ENCODE results near the gene ATP2A1.
"Not testable (repeated sequence)": the region's sequence is repeated elsewhere in the genome, so short reads cannot be mapped to it uniquely, and the experiment has no call there.

Gene ATP2A1

DNA sequence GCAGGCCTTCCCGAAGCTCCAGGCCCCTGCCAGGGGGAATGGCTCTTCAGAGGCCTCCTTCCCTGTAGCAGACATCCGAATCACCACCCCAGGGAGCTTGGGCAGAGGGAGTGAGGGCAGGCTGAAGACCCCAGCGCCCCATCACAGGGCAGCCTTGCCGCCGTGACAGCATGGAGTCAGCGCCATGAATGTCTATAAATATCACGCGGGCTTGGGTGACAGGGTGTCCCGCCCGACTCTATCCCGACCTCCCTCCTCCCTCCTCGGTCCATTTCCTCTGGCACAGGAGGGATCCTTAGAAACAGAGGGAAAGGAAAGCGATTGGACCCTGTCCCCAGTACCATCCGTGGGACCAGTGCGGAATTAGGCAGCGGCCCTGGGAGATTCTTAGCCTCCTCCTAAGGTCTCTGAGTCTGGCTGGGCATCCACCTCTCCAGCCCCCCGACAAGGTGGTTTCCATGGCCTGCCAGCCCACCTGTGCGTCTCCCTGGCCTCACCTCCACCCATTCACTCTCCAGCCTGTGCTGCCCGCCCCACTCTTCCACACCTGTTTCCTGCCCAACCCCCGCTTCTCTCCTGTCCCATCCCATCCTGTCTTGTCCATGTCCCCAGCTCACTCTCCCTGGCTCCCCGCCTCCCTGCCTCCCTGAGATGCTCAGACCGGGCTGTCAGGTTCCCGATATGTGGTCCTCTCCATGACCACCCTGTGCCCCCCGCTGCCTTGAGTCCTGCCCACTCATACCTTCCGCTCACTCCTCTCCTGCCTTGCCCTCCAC, 5.1 kb downstream of the ATP2A1 start:
- Histone ChIP-seq H3K9me3 (ENCODE audit: control insufficient read depth, insufficient read depth, low read length) (no peaks in the 10 kb centered on the region), H3K9ac (ENCODE audit: low read depth, low read length) (0 out of 2 replicates have a peak overlapping the region, but pooled peaks have one; percentile 31), H3K27me3 (ENCODE audit: control insufficient read depth, insufficient read depth, low read length) (peaks cover 7% of the 10 kb centered on the region), H3K27ac (ENCODE audit: low read depth, low read length) (no peak overlapping the region), H3K4me3 (ENCODE audit: low read depth, low read length) (no peak overlapping the region), H3K36me3 (ENCODE audit: control insufficient read depth, insufficient read depth, low read length) (no peaks in the 10 kb centered on the region), H3K4me1 (ENCODE audit: control insufficient read depth, insufficient read depth, low read length) (peaks cover 17% of the 10 kb centered on the region)

DNA sequence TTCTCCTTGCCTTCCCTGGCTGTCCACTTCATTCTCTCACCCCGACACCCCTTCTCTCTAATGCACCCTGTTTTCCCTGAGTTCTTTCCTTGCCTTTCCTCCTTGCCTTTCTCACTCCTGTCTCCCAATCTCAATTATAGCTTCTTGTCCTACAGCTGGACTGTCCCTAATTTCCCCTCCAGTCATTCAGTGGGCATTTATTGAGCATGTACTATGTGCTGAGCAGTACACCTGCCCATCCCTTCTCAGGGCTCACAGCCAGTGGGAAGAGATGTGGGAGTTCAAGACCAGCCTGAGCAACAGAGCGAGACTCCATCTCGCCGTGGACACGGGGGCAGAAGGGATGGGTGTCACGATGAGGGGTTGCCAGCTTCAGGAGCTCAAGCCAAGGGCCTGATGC, 5.8 kb downstream of the ATP2A1 start:
- Histone ChIP-seq H3K4me1 (ENCODE audit: control insufficient read depth, insufficient read depth, low read length) (peaks cover 17% of the 10 kb centered on the region), H3K9ac (ENCODE audit: low read depth, low read length) (no peak overlapping the region), H3K36me3 (ENCODE audit: control insufficient read depth, insufficient read depth, low read length) (no peaks in the 10 kb centered on the region), H3K27ac (ENCODE audit: low read depth, low read length) (no peak overlapping the region), H3K4me3 (ENCODE audit: low read depth, low read length) (no peak overlapping the region), H3K9me3 (ENCODE audit: control insufficient read depth, insufficient read depth, low read length) (no peaks in the 10 kb centered on the region), H3K27me3 (ENCODE audit: control insufficient read depth, insufficient read depth, low read length) (peaks cover 7% of the 10 kb centered on the region)

DNA sequence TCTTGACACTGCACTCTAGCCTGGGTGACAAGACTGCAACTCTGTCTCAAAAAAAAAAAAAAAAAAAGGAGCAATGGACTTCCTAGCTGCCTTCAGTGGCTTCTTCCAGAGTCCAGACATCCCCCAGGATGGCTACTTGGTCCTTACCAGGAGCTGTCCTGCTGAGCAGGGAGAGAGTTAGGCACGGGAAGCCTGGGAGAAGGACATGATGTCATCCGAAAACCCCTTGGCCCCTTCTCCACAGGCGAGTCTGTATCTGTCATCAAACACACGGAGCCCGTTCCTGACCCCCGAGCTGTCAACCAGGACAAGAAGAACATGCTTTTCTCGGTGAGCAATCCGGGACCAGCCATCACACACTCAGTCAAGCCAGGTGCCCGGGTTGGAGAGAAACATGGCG, 8.7 kb downstream of the ATP2A1 start:
- no peaks in the 10 kb centered on the region for H3K9me3 ChIP-seq (ENCODE audit: control insufficient read depth, insufficient read depth, low read length)
- H3K27ac ChIP-seq (ENCODE audit: low read depth, low read length) = no peak overlapping the region
- no peaks in the 10 kb centered on the region for H3K36me3 ChIP-seq (ENCODE audit: control insufficient read depth, insufficient read depth, low read length)
- peaks cover 12% of the 10 kb centered on the region for H3K4me1 ChIP-seq (ENCODE audit: control insufficient read depth, insufficient read depth, low read length)
- H3K9ac ChIP-seq (ENCODE audit: low read depth, low read length) = no peak overlapping the region
- no peaks in the 10 kb centered on the region for H3K27me3 ChIP-seq (ENCODE audit: control insufficient read depth, insufficient read depth, low read length)
- no peak overlapping the region for H3K4me3 ChIP-seq (ENCODE audit: low read depth, low read length)

DNA sequence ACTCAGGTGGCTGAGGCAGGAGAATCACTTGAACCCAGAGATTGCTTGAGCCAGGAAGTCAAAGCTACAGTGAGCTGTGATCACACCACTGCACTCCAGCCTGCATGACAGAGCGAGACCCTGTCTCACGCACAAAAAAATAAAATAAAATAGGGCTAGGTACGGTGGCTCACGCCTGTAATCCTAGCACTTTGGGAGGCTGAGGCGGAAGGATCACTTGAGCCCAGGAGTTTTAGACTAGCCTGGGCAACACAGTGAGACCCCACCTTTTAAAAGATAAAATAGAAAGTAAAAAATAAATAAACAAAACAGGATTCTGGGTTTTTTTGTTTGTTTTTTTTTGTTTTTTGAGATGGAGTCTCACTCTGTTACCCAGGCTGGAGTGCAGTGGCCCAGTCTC, 12.1 kb downstream of the ATP2A1 start:
- not testable (repeated sequence) for H3K4me1 ChIP-seq (ENCODE audit: control insufficient read depth, insufficient read depth, low read length); H3K27ac ChIP-seq (ENCODE audit: low read depth, low read length); H3K9ac ChIP-seq (ENCODE audit: low read depth, low read length); H3K36me3 ChIP-seq (ENCODE audit: control insufficient read depth, insufficient read depth, low read length); H3K27me3 ChIP-seq (ENCODE audit: control insufficient read depth, insufficient read depth, low read length); H3K4me3 ChIP-seq (ENCODE audit: low read depth, low read length); H3K9me3 ChIP-seq (ENCODE audit: control insufficient read depth, insufficient read depth, low read length)

DNA sequence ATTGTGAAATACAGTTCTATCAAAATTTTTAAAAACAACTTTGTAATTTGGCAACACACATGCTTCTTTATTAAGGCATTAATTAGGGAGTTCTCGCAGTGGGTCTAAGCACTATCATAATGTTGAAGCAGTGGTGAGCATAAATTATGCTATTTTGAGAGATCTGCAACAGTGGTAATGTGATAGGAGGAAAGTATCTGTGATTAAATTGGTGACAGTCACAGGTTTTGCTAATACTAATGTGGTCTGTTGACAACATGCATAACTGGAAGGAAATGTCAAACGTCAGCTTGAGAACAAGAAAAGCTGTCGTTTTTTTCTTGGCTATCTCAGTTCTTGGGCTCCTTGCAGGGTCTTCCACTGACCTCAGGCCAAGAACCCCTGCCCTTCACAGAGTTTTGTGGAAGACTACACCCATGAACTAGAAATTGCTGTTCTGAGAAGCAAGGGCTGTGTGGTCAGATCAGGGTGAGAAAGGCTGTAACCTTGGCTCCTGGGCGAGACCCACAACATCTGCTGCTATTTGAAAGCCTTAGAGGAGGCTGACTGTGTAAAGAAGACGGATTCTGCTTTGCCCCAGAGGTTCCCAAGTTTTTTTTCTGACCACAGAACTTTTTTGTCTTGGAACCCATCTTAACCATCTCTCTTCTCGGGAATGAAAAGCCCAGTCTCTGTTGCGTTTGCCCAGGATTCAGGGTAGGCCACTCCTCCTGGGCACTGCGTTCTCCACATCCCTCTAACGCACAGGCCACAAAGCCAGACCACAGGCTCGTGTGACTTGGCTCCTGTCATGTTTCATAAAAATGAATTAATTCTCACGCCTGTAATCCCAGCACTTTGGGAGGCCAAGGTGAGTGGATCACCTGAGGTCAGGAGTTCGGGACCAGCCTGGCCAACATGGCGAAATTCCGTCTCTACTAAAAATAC, 13.9 kb downstream of the ATP2A1 start:
- no peaks in the 10 kb centered on the region for H3K9me3 ChIP-seq (ENCODE audit: control insufficient read depth, insufficient read depth, low read length)
- no peak overlapping the region for H3K4me3 ChIP-seq (ENCODE audit: low read depth, low read length)
- no peak overlapping the region for H3K9ac ChIP-seq (ENCODE audit: low read depth, low read length)
- no peaks in the 10 kb centered on the region for H3K27me3 ChIP-seq (ENCODE audit: control insufficient read depth, insufficient read depth, low read length)
- no peak overlapping the region for H3K27ac ChIP-seq (ENCODE audit: low read depth, low read length)
- H3K36me3 ChIP-seq (ENCODE audit: control insufficient read depth, insufficient read depth, low read length) = no peaks in the 10 kb centered on the region
- H3K4me1 ChIP-seq (ENCODE audit: control insufficient read depth, insufficient read depth, low read length) = no peaks in the 10 kb centered on the region

DNA sequence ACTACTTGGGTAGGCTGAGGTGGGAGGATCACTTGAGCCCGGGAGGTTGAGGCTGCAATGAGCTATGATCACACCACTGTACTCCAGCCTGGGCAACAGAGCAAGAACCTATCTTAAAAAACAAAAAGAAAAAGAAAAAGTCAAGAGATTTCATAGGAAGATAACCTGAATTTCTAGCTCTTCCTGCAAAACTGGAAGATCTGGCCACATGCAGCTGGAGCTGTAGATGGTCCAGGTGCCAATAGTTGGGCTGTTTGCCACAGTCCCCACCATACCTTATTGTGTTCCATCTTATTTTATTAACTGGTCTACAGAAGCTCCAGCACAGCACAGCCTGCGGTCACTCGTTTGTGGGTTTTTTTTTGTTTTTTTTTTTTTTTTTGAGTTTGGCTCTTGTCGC, 15.0 kb downstream of the ATP2A1 start:
- Histone ChIP-seq H3K9me3 (ENCODE audit: control insufficient read depth, insufficient read depth, low read length) (no peaks in the 10 kb centered on the region), H3K27ac (ENCODE audit: low read depth, low read length) (no peak overlapping the region), H3K4me3 (ENCODE audit: low read depth, low read length) (no peak overlapping the region), H3K4me1 (ENCODE audit: control insufficient read depth, insufficient read depth, low read length) (no peaks in the 10 kb centered on the region), H3K27me3 (ENCODE audit: control insufficient read depth, insufficient read depth, low read length) (no peaks in the 10 kb centered on the region), H3K36me3 (ENCODE audit: control insufficient read depth, insufficient read depth, low read length) (no peaks in the 10 kb centered on the region), H3K9ac (ENCODE audit: low read depth, low read length) (no peak overlapping the region)

DNA sequence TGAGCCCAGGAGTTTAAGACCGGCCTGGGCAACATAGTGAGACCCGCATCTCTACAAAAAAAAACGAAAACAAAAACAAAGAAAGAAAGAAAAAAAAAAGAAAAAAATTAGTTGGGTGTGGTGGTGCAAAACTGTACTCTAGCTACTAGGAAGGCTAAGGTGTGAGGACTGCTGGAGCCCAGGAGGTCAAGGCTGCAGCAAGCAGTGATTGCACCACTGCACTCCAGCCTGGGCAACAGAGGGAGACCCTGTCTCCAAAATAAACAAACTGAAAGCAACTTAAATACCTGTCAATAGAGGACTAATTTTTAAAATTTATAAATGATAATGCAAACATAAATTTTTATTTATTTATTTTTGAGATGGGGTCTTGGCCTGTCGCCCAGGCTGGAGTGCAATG, 17.3 kb downstream of the ATP2A1 start:
- Histone ChIP-seq H3K9ac (ENCODE audit: low read depth, low read length) (no peak overlapping the region), H3K4me1 (ENCODE audit: control insufficient read depth, insufficient read depth, low read length) (no peaks in the 10 kb centered on the region), H3K27me3 (ENCODE audit: control insufficient read depth, insufficient read depth, low read length) (no peaks in the 10 kb centered on the region), H3K36me3 (ENCODE audit: control insufficient read depth, insufficient read depth, low read length) (no peaks in the 10 kb centered on the region), H3K9me3 (ENCODE audit: control insufficient read depth, insufficient read depth, low read length) (no peaks in the 10 kb centered on the region), H3K27ac (ENCODE audit: low read depth, low read length) (no peak overlapping the region), H3K4me3 (ENCODE audit: low read depth, low read length) (no peak overlapping the region)

DNA sequence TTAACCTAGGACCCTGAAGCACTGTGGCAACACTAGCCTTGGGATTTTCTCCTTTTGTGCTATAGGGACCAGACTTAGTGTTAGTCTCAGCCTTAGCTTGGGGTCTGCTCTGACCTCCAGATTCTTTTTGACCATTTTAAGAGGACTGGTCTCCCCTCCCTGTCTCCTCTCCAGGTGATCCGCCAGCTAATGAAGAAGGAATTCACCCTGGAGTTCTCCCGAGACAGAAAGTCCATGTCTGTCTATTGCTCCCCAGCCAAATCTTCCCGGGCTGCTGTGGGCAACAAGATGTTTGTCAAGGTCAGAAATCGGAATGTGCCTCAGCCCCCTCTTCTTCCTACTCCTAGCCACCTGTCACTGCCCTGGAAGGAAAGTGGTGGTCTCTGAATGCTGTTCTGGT, 19.5 kb downstream of the ATP2A1 start:
- Histone ChIP-seq H3K9ac (ENCODE audit: low read depth, low read length) (no peak overlapping the region), H3K27ac (ENCODE audit: low read depth, low read length) (no peak overlapping the region), H3K4me3 (ENCODE audit: low read depth, low read length) (no peak overlapping the region), H3K9me3 (ENCODE audit: control insufficient read depth, insufficient read depth, low read length) (no peaks in the 10 kb centered on the region), H3K4me1 (ENCODE audit: control insufficient read depth, insufficient read depth, low read length) (no peaks in the 10 kb centered on the region), H3K27me3 (ENCODE audit: control insufficient read depth, insufficient read depth, low read length) (no peaks in the 10 kb centered on the region), H3K36me3 (ENCODE audit: control insufficient read depth, insufficient read depth, low read length) (no peaks in the 10 kb centered on the region)

DNA sequence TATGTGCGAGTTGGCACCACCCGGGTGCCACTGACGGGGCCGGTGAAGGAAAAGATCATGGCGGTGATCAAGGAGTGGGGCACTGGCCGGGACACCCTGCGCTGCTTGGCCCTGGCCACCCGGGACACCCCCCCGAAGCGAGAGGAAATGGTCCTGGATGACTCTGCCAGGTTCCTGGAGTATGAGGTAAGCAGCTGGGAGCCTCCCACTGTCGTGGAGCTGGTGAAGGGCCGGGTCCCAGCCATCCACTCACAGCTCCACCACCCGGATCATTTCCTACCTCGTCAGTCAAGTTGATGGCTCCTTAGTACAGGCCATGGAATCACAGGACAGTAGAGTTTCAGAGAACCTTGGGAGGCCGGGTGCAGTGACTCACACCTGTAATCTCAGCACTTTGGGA, 20.0 kb downstream of the ATP2A1 start:
- Histone ChIP-seq H3K36me3 (ENCODE audit: control insufficient read depth, insufficient read depth, low read length) (no peaks in the 10 kb centered on the region), H3K4me1 (ENCODE audit: control insufficient read depth, insufficient read depth, low read length) (no peaks in the 10 kb centered on the region), H3K27ac (ENCODE audit: low read depth, low read length) (no peak overlapping the region), H3K9ac (ENCODE audit: low read depth, low read length) (no peak overlapping the region), H3K4me3 (ENCODE audit: low read depth, low read length) (no peak overlapping the region), H3K9me3 (ENCODE audit: control insufficient read depth, insufficient read depth, low read length) (no peaks in the 10 kb centered on the region), H3K27me3 (ENCODE audit: control insufficient read depth, insufficient read depth, low read length) (no peaks in the 10 kb centered on the region)

DNA sequence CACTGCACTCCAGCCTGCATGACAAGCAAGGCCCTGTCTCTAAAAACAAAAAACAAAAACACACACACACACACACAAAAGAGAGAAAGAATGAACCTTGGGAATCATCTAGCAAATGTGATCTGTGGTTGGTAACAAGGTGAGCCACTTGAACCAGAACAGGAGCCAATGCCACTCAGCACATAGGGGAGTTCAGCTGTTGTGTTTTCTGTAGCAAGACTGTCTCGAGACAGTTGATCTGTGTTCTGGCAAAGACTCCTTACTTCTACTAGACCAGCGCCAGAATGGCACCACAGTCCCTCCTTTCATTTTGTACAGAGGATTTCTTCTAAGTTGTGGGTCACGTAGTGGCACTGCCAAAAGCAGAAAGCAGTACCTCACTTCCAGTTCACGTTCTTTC, 20.7 kb downstream of the ATP2A1 start:
- no peak overlapping the region for H3K27ac ChIP-seq (ENCODE audit: low read depth, low read length)
- H3K9me3 ChIP-seq (ENCODE audit: control insufficient read depth, insufficient read depth, low read length) = no peaks in the 10 kb centered on the region
- H3K4me3 ChIP-seq (ENCODE audit: low read depth, low read length) = no peak overlapping the region
- no peaks in the 10 kb centered on the region for H3K4me1 ChIP-seq (ENCODE audit: control insufficient read depth, insufficient read depth, low read length)
- no peaks in the 10 kb centered on the region for H3K36me3 ChIP-seq (ENCODE audit: control insufficient read depth, insufficient read depth, low read length)
- no peaks in the 10 kb centered on the region for H3K27me3 ChIP-seq (ENCODE audit: control insufficient read depth, insufficient read depth, low read length)
- H3K9ac ChIP-seq (ENCODE audit: low read depth, low read length) = no peak overlapping the region
